Spleen (tissue), 7 donors: Measurements from ENCODE around the gene MKX.

ENCODE experiments used
- CTCF ChIP-seq, 11 experiments: fragments of 200-600 bp in 7 of 11; fragments of 450-650 bp in 4 of 11; sonication (generic) in 4 of 11; IDR thresholded peaks in 8 of 11; conservative IDR thresholded peaks in 3 of 11; 1 replicate in 7 of 11; 2 replicates in 4 of 11; pipeline versions ENCODE4 v1.4.0 to v1.8.0; 2016 to 2021; ENCODE audit warnings: antibody characterized with exemption in 11 of 11, inconsistent platforms in 4 of 11, mild to moderate bottlenecking in 1 of 11
- POLR2A ChIP-seq, 3 donors: fragments of 450-650 bp; IDR thresholded peaks; one replicate each; pipeline ENCODE4 v1.5.1; 2017; ENCODE audit warnings: antibody characterized with exemption in 3 of 3, mild to moderate bottlenecking in 1 of 3
- POLR2AphosphoS5 ChIP-seq, 3 donors: sonication (generic); formaldehyde crosslinking; IDR thresholded peaks; one replicate each; pipeline ENCODE4 v1.5.1; 2017; ENCODE audit warnings: antibody characterized with exemption in 3 of 3
- donor health status: DM: no; HTN: no; CAD: no; lungs with moderate emphysema.
- donor health status: DM: no; HTN: no; CAD: no.
- donor health status: DM: no; HTN: no; CAD: no.

- TF ChIP-seq CTCF (IDR thresholded peaks at IDR 0.05 in 8 of 11, conservative IDR thresholded peaks at IDR 0.05 in 3 of 11) = no peak
- TF ChIP-seq POLR2A (IDR thresholded peaks at IDR 0.05) = no peak
- TF ChIP-seq POLR2AphosphoS5 (IDR thresholded peaks at IDR 0.05) = no peak
Observed at GRCh38 chr10:27671821-27672220, 73.8 kb downstream of the MKX start.
